Peyer's patch (tissue), 4 donors: Measurements from ENCODE around the gene SAMMSON. TPM values are rescaled to one million over a fixed set of nuclear protein-coding genes. Genes with fewer than 3 reads are reported as not detected.

Source experiments
- DNase-seq, 3 donors: peaks; one replicate each; pipeline ENCODE4 v3.0.0-alpha.2; 2017 to 2019
- H3K27ac ChIP-seq, 4 donors: fragments of 200-600 bp; sonication (generic); one replicate each; pipeline ENCODE4 v1.5.1; 2016 to 2019
- H3K27me3 ChIP-seq, 2 donors: fragments of 200-600 bp; sonication (generic); one replicate each; pipeline ENCODE4 v1.5.1; 2019
- H3K36me3 ChIP-seq, 3 donors: fragments of 200-600 bp; sonication (generic); one replicate each; pipeline ENCODE4 v1.5.1; 2016 to 2019
- H3K4me1 ChIP-seq, 4 donors: fragments of 200-600 bp; sonication (generic); one replicate each; pipeline ENCODE4 v1.5.1; 2016 to 2019
- H3K4me3 ChIP-seq, 4 donors: fragments of 200-600 bp; sonication (generic); 1 replicate in 3 of 4; 2 replicates in 1 of 4; pipeline ENCODE4 v1.5.1; 2016 to 2019; ENCODE audit warnings: mild to moderate bottlenecking in 1 of 4
- H3K9me3 ChIP-seq, 4 donors: fragments of 200-600 bp; sonication (generic); one replicate each; pipeline ENCODE4 v1.5.1; 2016 to 2019; ENCODE audit warnings: mild to moderate bottlenecking in 1 of 4
- CTCF ChIP-seq, 6 experiments: fragments of 450-650 bp in 4 of 6; fragments of 200-600 bp in 2 of 6; sonication (generic) in 1 of 6; IDR thresholded peaks; one replicate each; pipeline ENCODE4 v1.5.1; 2017 to 2019; ENCODE audit warnings: antibody characterized with exemption in 6 of 6, mild to moderate bottlenecking in 3 of 6, moderate library complexity in 1 of 6
- POLR2A ChIP-seq, 2 donors: fragments of 450-650 bp; IDR thresholded peaks; one replicate each; pipeline ENCODE4 v1.5.1; 2017; ENCODE audit warnings: antibody characterized with exemption in 2 of 2, mild to moderate bottlenecking in 2 of 2, moderate library complexity in 2 of 2
- total RNA-seq, 4 donors: library from RNA; depleted of rRNA; stranded (reverse); fragments of >200 nt; gene quantifications; one replicate each; pipeline ENCODE4 v1.1.0, GENCODE V29; 2016

SAMMSON gene
- total RNA-seq, 4 donors from 2014 or later = not detected

- H3K9me3 ChIP-seq = no peaks in the 10 kb centered on the region
- DNase-seq = no peak
- H3K4me3 ChIP-seq = no peak overlapping the region
- no peaks in the 10 kb centered on the region for H3K27me3 ChIP-seq
- H3K27ac ChIP-seq = no peak overlapping the region
- TF ChIP-seq CTCF (IDR thresholded peaks at IDR 0.05) (no peak), POLR2A (IDR thresholded peaks at IDR 0.05) (no peak)
- H3K4me1 ChIP-seq = no peaks in the 10 kb centered on the region
- no peaks in the 10 kb centered on the region for H3K36me3 ChIP-seq
These were observed 113.2 kb downstream of the SAMMSON start for GRCh38 chr3:70112751-70113150.

GRCh38 chr3:70114431-70114830 is 114.9 kb downstream of the SAMMSON start:
- no peak overlapping the region for H3K4me3 ChIP-seq

GRCh38 chr3:70119879-70120278 is 120.3 kb downstream of the SAMMSON start:
- Histone ChIP-seq H3K4me1 (no peaks in the 10 kb centered on the region), H3K4me3 (no peak overlapping the region), H3K36me3 (no peaks in the 10 kb centered on the region), H3K9me3 (no peaks in the 10 kb centered on the region), H3K27ac (no peak overlapping the region), H3K27me3 (no peaks in the 10 kb centered on the region)
- DNase-seq = no peak
- no peak for TF ChIP-seq POLR2A (IDR thresholded peaks at IDR 0.05)
- no peak for TF ChIP-seq CTCF (IDR thresholded peaks at IDR 0.05)

More at GRCh38 chr3:70114431-70114830, 114.9 kb downstream of the SAMMSON start:
- H3K4me1 ChIP-seq = no peaks in the 10 kb centered on the region
- no peak overlapping the region for H3K27ac ChIP-seq
- H3K9me3 ChIP-seq = no peaks in the 10 kb centered on the region
- no peaks in the 10 kb centered on the region for H3K27me3 ChIP-seq
- no peak for DNase-seq
- no peaks in the 10 kb centered on the region for H3K36me3 ChIP-seq
- no peak for TF ChIP-seq CTCF (IDR thresholded peaks at IDR 0.05)
- TF ChIP-seq POLR2A (IDR thresholded peaks at IDR 0.05) = no peak
